Measurements from ENCODE around the gene PRKAG2.

PRKAG2 gene

DNA sequence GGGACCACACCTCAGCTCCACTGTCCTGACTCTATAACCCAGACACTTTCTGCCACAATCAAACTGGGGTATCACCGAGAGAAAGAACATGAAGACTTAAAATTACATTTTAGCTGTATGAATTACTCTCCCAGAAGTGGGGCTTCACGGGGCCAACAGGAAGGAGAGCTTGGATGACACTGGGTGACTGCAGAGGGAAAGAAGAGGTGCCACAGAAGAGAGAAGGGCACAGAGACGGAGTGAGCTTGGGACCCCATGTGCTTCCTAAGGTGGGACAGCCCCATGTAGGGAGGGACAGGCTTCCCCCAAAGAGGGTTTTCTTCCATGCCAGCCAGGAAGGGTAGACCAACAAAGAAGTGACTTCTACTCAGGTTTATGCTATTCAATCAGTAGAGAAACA, 195.2 kb downstream of the PRKAG2 start:
- Histone ChIP-seq H3K27ac (no peak overlapping the region), H3K4me3 (no peak overlapping the region), H3K9me3 (replicated peaks in 1 of 11) (no peaks in the 10 kb centered on the region), H4K20me1 (no peaks in the 10 kb centered on the region; a peak in 2 of 22 replicates), H3K36me3 (no peaks in the 10 kb centered on the region), H3K4me1 (peaks cover 30 to 56% (median 42%) of the 10 kb centered on the region in 10 experiments), H3K27me3 (no peaks in the 10 kb centered on the region), H3K4me2 (no peak overlapping the region), H3K9ac (no peak overlapping the region)
- TF ChIP-seq Cebpa-rat (IDR thresholded peaks at IDR 0.05): no peak

DNA sequence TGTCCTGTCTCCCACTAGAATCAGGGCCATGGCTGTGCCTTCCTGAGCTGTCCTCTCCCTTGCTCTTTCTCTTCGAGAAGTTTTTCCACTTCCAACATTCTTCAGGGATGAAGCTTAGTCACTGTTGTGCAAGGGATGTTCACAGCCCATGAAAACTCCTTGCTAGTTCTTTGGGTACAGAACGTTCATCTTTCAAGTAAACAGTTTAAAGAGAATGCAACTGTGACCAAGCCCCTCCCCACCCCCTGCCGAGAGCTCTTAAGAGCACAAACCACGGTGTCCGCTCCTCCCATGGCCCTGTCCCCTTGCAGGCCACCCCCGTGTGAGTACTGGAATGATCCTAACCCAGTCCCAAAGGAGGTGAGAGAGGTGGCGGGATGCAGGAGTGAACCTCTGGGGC, 196.1 kb downstream of the PRKAG2 start:
- no peak for TF ChIP-seq Cebpa-rat (IDR thresholded peaks at IDR 0.05)
- Histone ChIP-seq H3K4me2 (peak overlapping the region in 2 of 11 experiments; percentile 70 to 75; a peak in 1 of 22 replicates), H3K9me3 (replicated peaks in 1 of 11) (no peaks in the 10 kb centered on the region), H3K36me3 (no peaks in the 10 kb centered on the region), H4K20me1 (no peaks in the 10 kb centered on the region; a peak in 2 of 22 replicates), H3K4me3 (no peak overlapping the region), H3K27ac (no peak overlapping the region), H3K27me3 (no peaks in the 10 kb centered on the region), H3K9ac (no peak overlapping the region), H3K4me1 (peaks cover 30 to 56% (median 45%) of the 10 kb centered on the region in 10 experiments)

DNA sequence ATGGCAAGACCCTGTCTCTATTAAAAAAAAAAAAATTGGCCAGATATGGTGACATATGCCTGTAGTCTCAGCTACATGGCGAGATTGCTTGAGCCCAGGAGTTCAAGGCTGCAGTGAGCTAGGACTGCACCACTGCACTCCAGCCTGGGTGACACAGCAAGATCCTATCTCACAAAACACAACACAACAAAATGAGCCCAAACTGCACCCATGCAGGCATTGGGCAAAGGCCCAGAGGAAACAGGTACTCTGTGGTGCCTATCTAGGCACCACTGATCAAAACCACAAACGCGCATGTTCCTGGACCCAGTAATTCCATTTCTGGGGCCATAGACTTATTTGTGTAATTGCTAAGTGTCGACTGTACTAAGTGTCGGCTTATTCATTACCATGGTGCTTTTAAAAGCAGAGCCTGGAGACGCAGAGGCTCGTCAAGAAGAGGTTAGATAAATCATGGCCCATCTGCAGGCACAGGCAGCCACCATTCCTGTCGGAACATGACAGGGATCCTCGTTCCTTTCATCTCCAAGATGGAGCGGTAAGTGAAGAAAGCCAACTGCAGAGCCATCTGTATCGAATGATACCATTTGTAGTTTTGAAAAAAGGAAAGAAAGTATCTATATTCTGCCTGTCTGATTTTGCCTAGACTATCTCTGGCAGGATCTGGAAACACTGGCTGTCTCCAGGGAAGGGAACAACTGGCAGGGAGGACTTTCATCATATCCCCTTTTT, 196.9 kb downstream of the PRKAG2 start:
- no peak for TF ChIP-seq Cebpa-rat (IDR thresholded peaks at IDR 0.05)
- Histone ChIP-seq H3K9me3 (replicated peaks in 1 of 11) (no peaks in the 10 kb centered on the region), H4K20me1 (no peaks in the 10 kb centered on the region; a peak in 2 of 22 replicates), H3K4me1 (peaks cover 30 to 56% (median 45%) of the 10 kb centered on the region in 10 experiments), H3K27me3 (no peaks in the 10 kb centered on the region), H3K4me3 (no peak overlapping the region), H3K9ac (no peak overlapping the region), H3K27ac (no peak overlapping the region), H3K4me2 (peak overlapping the region in 10 of 11 experiments; percentile 40 to 82 (median 70); a peak in 18 of 22 replicates), H3K36me3 (no peaks in the 10 kb centered on the region; a peak in 1 of 22 replicates)

DNA sequence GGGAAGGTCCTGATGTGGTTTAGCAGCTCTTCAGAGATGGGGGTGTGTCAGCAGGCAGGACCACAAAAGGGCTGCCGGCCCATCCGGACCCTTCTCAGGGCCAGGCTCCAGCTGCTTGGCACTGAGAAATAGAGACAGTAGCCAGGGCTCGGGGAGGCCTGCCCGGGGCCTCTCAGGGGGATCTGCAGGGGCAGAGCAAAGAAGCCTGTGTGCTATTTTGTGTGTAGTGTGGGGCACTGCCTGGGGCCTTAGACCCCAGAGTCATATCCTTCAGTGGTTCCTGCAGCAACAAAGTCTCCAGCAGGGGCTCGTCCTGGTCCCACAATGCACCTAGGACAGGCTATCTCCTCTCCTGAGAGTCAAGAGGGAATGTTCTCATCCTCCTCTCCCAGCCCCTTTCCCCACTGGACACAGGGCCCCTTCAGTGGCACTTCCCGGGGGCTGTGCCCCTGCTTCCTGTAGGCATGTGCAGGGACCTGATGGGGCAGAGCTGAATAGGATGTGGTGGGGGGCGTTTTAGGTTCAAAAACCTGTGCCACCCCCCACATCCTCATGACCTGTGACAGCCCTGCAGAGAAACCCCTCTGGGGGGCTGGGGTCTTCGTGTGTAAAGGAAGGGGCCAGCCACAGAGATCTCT, 197.7 kb downstream of the PRKAG2 start:
- no peaks in the 10 kb centered on the region for H3K9me3 ChIP-seq (replicated peaks in 1 of 11)
- no peaks in the 10 kb centered on the region for H3K27me3 ChIP-seq
- H3K4me2 ChIP-seq: peak overlapping the region; percentile 23 to 82 (median 70)
- peaks cover 28 to 56% (median 45%) of the 10 kb centered on the region in 10 experiments for H3K4me1 ChIP-seq
- no peaks in the 10 kb centered on the region; a peak in 2 of 22 replicates for H4K20me1 ChIP-seq
- no peak overlapping the region for H3K4me3 ChIP-seq
- peak overlapping the region in 3 of 11 experiments; percentile 5 to 26 (median 22); a peak in 1 of 22 replicates for H3K9ac ChIP-seq
- no peak for TF ChIP-seq Cebpa-rat (IDR thresholded peaks at IDR 0.05)
- peaks cover 0 to 2% (median 0%) of the 10 kb centered on the region in 11 experiments; a peak in 1 of 22 replicates for H3K36me3 ChIP-seq
- H3K27ac ChIP-seq: peak overlapping the region in 5 of 11 experiments; percentile 5 to 38 (median 9); a peak in 3 of 22 replicates

DNA sequence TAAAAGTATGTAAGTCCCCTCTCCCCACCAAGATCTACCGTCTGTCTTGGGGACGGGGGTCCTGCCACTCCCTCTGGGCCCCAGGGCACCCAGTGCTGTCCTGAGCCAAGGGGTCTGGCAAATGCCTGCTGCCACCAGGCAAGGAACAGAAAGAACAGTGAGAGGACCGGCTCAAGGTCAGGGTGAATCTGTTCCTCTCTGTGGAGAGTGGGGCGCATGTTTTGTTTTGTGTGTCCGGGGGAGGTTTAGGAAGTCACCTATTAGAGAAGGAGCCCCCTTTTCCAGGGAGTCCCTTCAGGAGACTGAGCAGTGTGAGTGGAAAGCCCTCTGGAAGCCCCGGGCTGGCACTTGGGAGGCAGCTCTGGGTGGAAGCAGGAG, 198.7 kb downstream of the PRKAG2 start:
- Histone ChIP-seq H3K36me3 (peaks cover 0 to 4% (median 0%) of the 10 kb centered on the region in 11 experiments; a peak in 1 of 22 replicates), H4K20me1 (no peaks in the 10 kb centered on the region; a peak in 2 of 22 replicates), H3K9me3 (replicated peaks in 1 of 11) (no peaks in the 10 kb centered on the region), H3K9ac (peak overlapping the region in 2 of 11 experiments; percentile 13 to 39; a peak in 1 of 22 replicates), H3K4me3 (no peak overlapping the region), H3K27ac (no peak overlapping the region), H3K27me3 (no peaks in the 10 kb centered on the region), H3K4me1 (peaks cover 19 to 46% (median 42%) of the 10 kb centered on the region in 10 experiments), H3K4me2 (peak overlapping the region in 9 of 11 experiments; percentile 64 to 82 (median 71); a peak in 18 of 22 replicates)
- no peak for TF ChIP-seq Cebpa-rat (IDR thresholded peaks at IDR 0.05)

DNA sequence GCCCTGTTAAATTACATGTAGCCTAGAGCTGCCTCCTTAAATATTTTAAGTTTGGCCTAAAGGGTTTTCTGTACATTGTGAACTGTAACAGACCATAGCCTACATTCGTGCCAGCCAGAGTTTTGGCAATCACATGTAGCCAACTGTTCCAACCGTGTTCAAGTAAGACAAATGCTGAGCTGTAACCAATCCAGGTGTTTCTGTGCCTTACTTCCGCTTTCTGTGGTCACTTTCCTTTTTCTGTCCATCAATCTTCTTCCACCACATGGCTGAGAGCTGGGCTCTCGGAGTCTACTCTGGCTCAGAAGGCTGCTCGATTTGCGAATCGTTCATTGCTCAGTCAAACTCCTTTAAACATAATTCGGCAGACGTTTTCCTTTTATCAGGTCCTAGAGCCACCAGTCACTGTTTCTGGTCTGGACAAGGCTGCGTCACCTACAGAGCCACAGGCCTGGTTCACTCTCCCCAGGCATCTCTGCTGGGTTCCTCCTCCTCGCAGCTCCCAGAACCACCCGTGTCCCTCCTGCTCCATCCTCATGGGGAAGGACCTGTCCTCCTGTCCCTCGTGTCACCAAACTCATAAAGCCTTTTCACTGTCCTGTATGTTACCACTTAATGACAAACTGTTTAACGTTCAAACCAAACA, 199.2 kb downstream of the PRKAG2 start:
- Histone ChIP-seq H3K4me2 (peak overlapping the region in 9 of 11 experiments; percentile 29 to 82 (median 71); a peak in 17 of 22 replicates), H4K20me1 (no peaks in the 10 kb centered on the region; a peak in 2 of 22 replicates), H3K4me1 (peaks cover 13 to 46% (median 38%) of the 10 kb centered on the region in 10 experiments), H3K9ac (peak overlapping the region in 3 of 11 experiments; percentile 13 to 39 (median 29); a peak in 2 of 22 replicates), H3K36me3 (peaks cover 0 to 4% (median 0%) of the 10 kb centered on the region in 11 experiments; a peak in 1 of 22 replicates), H3K27me3 (no peaks in the 10 kb centered on the region), H3K27ac (no peak overlapping the region), H3K9me3 (replicated peaks in 1 of 11) (no peaks in the 10 kb centered on the region), H3K4me3 (no peak overlapping the region)
- no peak for TF ChIP-seq Cebpa-rat (IDR thresholded peaks at IDR 0.05)

- no peak overlapping the region for H3K4me3 ChIP-seq
- TF ChIP-seq Cebpa-rat (IDR thresholded peaks at IDR 0.05): no peak
- no peaks in the 10 kb centered on the region; a peak in 2 of 22 replicates for H4K20me1 ChIP-seq
- H3K4me2 ChIP-seq: peak overlapping the region in 4 of 11 experiments; percentile 64 to 76 (median 70); a peak in 6 of 22 replicates
- peaks cover 12 to 50% (median 36%) of the 10 kb centered on the region in 10 experiments for H3K4me1 ChIP-seq
- no peak overlapping the region for H3K27ac ChIP-seq
- H3K9me3 ChIP-seq (replicated peaks in 1 of 11): no peaks in the 10 kb centered on the region
- H3K36me3 ChIP-seq: peaks cover 0 to 4% (median 0%) of the 10 kb centered on the region in 11 experiments; a peak in 1 of 22 replicates
- no peaks in the 10 kb centered on the region for H3K27me3 ChIP-seq
- no peak overlapping the region for H3K9ac ChIP-seq
These were observed 200.2 kb downstream of the PRKAG2 start for GRCh38 chr7:151676759-151677158.

DNA sequence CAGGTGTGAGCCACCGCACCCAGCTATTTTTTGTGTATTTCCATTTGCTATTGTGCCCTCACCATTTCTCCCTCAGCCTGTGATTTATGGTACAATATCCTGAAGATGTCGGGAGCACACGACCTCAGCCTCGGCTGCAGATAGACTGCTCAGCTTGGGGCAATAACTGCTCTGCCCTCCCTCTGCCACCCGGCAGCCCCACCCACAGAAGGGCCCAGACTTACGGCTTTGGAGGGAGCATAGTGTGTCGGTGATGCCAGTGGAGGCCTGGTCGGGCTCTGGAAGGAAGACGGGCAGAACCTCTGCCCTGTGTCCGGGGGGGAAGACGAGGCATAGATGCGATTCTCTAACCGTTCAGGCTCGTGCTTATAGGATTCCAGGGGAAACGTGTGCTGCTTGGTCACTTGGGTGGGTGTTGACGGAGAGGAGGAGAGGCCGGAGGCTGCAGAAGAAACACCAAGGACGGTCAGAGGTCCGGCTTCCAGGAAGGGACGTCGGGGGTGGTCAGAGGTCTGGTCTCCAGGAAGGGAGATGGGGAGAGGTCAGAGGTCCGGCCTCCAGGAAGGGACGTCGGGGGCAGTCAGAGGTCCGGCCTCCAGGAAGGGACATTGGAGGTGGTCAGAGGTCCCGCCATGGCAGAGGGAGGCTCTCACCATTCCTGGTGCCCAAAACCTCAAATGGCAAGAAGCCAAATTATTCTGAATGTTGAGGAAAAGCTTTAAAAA, 201.6 kb downstream of the PRKAG2 start:
- Histone ChIP-seq H3K4me3 (no peak overlapping the region), H3K27me3 (no peaks in the 10 kb centered on the region), H3K9ac (no peak overlapping the region), H3K4me1 (peaks cover 12 to 49% (median 36%) of the 10 kb centered on the region in 10 experiments), H4K20me1 (no peaks in the 10 kb centered on the region; a peak in 2 of 22 replicates), H3K4me2 (no peak overlapping the region), H3K9me3 (replicated peaks in 1 of 11) (no peaks in the 10 kb centered on the region), H3K27ac (no peak overlapping the region), H3K36me3 (peaks cover 0 to 4% (median 0%) of the 10 kb centered on the region in 11 experiments; a peak in 1 of 22 replicates)
- TF ChIP-seq Cebpa-rat (IDR thresholded peaks at IDR 0.05): no peak

Data from BLaER1 treated with 17β-estradiol and CSF1 and Interleukin-3, amounts not matched to agents 10 nM and 100 nM (cell line).